Esophagus squamous epithelium (tissue), 5 donors: ENCODE data around the gene MPO. TPM values are rescaled to one million over a fixed set of nuclear protein-coding genes. Genes with fewer than 3 reads are reported as not detected.

Experiments used
- DNase-seq: peaks from one replicate; lab custom pipeline; 2025; lab: John Stamatoyannopoulos, UW
- H3K27ac ChIP-seq, 4 donors: fragments of 200-600 bp; sonication (generic); one replicate each; pipeline ENCODE4 v1.5.1; 2016 to 2019; ENCODE audit warnings: mild to moderate bottlenecking in 1 of 4
- H3K27me3 ChIP-seq, 4 donors: fragments of 200-600 bp; sonication (generic); 1 replicate in 3 of 4; 2 replicates in 1 of 4; pipeline versions ENCODE4 v1.5.1 to v1.6.0; 2017 to 2021; ENCODE audit warnings: antibody characterized with exemption in 1 of 4
- H3K36me3 ChIP-seq, 3 donors: fragments of 200-600 bp; sonication (generic); one replicate each; pipeline ENCODE4 v1.5.1; 2016 to 2019
- H3K4me1 ChIP-seq, 3 donors: fragments of 200-600 bp; sonication (generic); one replicate each; pipeline ENCODE4 v1.5.1; 2017 to 2019
- H3K4me3 ChIP-seq, 4 donors: fragments of 200-600 bp; sonication (generic); 1 replicate in 3 of 4; 2 replicates in 1 of 4; pipeline ENCODE4 v1.5.1; 2016 to 2019; ENCODE audit warnings: mild to moderate bottlenecking in 2 of 4, moderate library complexity in 1 of 4
- H3K9me3 ChIP-seq, 3 donors: fragments of 200-600 bp; sonication (generic); one replicate each; pipeline ENCODE4 v1.5.1; 2016 to 2019
- CTCF ChIP-seq, 6 experiments: fragments of 450-650 bp in 4 of 6; fragments of 200-600 bp in 2 of 6; sonication (generic) in 2 of 6; IDR thresholded peaks; one replicate each; pipeline ENCODE4 v1.5.1; 2016 to 2019; ENCODE audit warnings: antibody characterized with exemption in 6 of 6, mild to moderate bottlenecking in 4 of 6, moderate library complexity in 4 of 6
- POLR2A ChIP-seq, 4 donors: fragments of 450-650 bp; IDR thresholded peaks; one replicate each; pipeline ENCODE4 v1.6.1; 2017; ENCODE audit warnings: antibody characterized with exemption in 4 of 4, mild to moderate bottlenecking in 4 of 4, moderate library complexity in 3 of 4
- WGBS, 2 donors: methylation state at CpG; one replicate each; pipeline ENCODE4 v1.1.5; 2018; 5-methylcytosine and 5-hydroxymethylcytosine counted together
- intact Hi-C: fragments of 100-400 bp; cut with DNase I; formaldehyde crosslinking; loops from one replicate; pipeline ENCODE4 v1.15.0; 2022
- total RNA-seq, 4 donors: library from RNA; depleted of rRNA; stranded (reverse); fragments of >200 nt; gene quantifications; one replicate each; pipeline ENCODE4 v1.1.0, GENCODE V29; 2016
- donor health status: DM: yes; HTN: yes; CAD: no.

Gene MPO
- total RNA-seq, 4 donors from 2014 or later, result not detected

DNA sequence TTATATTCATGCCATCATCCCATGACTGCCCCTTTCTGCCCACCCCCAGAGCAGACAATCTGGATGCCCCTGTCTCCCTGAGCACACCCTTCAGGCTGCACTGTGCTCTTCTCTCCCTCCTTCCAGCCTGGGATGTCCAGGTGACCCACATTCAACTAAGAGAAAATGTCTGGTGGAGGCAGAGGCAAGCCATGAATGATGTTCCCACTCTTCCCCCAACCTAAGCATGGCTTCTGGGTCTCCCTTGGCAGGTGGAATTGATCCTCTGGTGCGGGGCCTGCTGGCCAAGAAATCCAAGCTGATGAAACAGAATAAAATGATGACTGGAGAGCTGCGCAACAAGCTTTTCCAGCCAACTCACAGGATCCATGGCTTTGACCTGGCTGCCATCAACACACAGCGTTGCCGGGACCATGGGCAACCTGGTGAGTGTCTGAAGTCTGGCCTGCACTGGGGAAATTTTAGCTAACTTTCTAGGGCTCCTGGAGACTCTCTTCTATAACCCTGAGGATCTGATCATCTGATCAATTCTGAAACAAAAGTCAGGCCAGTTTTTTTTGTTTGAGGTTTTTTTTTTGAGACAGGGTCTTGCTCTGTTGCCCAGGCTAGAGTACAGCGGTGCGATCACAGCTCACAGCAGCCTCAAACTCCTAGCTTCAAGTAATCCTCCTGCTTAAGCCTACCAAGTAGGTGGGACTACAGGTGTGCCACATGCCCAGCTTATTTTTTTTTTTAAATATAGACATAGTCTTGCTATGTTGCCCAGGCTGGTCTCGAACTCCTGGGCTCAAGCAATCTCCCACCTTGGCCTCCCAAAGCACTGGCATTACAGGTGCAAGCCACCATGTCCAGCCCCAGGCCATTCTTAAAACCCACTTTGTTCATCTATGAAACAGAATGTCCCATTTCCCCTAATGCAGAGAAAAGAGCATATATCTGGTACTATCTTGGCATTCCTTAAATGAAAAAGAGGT lies 14.5 kb downstream of the MPO start:
- no peak overlapping the region for H3K27ac ChIP-seq
- no peaks in the 10 kb centered on the region for H3K4me1 ChIP-seq
- TF ChIP-seq POLR2A (IDR thresholded peaks at IDR 0.05) (no peak), CTCF (IDR thresholded peaks at IDR 0.05) (no peak)
- H3K9me3 ChIP-seq, result no peaks in the 10 kb centered on the region
- intact Hi-C loops, result no loop called here
- no peak overlapping the region for H3K4me3 ChIP-seq
- WGBS, 2 donors, result 83 to 91% methylated on average over 5 to 6 of the region's 7 CpGs
- H3K27me3 ChIP-seq, result peaks cover 0 to 67% (median 0%) of the 10 kb centered on the region in 4 donors
- H3K36me3 ChIP-seq, result no peaks in the 10 kb centered on the region
- DNase-seq, result no peak

- no peaks in the 10 kb centered on the region for H3K9me3 ChIP-seq
- TF ChIP-seq POLR2A (IDR thresholded peaks at IDR 0.05) (no peak), CTCF (IDR thresholded peaks at IDR 0.05) (no peak)
- H3K27ac ChIP-seq, result no peak overlapping the region
- H3K27me3 ChIP-seq, result peaks cover 0 to 77% (median under 1%) of the 10 kb centered on the region in 4 donors
- WGBS, 2 donors, result 70 to 74% methylated on average over 4 of the region's 4 CpGs
- H3K36me3 ChIP-seq, result no peaks in the 10 kb centered on the region
- no peak overlapping the region for H3K4me3 ChIP-seq
- intact Hi-C loops, result no loop called here
- H3K4me1 ChIP-seq, result no peaks in the 10 kb centered on the region
- DNase-seq, result no peak
Measured at GRCh38 chr17:58265271-58265670, 15.5 kb downstream of the MPO start.

GRCh38 chr17:58264407-58265103 lies 16.2 kb downstream of the MPO start:
- no peak overlapping the region for H3K27ac ChIP-seq
- no peak overlapping the region for H3K4me3 ChIP-seq
- TF ChIP-seq CTCF (IDR thresholded peaks at IDR 0.05), result no peak
- TF ChIP-seq POLR2A (IDR thresholded peaks at IDR 0.05), result no peak
- DNase-seq, result no peak
- WGBS, 2 donors, result 74 to 78% methylated on average over 6 of the region's 6 CpGs
- peaks cover 0 to 84% (median 2%) of the 10 kb centered on the region in 4 donors for H3K27me3 ChIP-seq
- no peaks in the 10 kb centered on the region for H3K4me1 ChIP-seq
- H3K9me3 ChIP-seq, result no peaks in the 10 kb centered on the region
- intact Hi-C loops, result no loop called here
- no peaks in the 10 kb centered on the region for H3K36me3 ChIP-seq

GRCh38 chr17:58263773-58264172 lies 17.0 kb downstream of the MPO start:
- H3K9me3 ChIP-seq, result no peaks in the 10 kb centered on the region
- H3K4me3 ChIP-seq, result no peak overlapping the region
- no peak for DNase-seq
- WGBS, 2 donors, result 67 to 69% methylated on average over 1 of the region's 1 CpG
- no peak overlapping the region for H3K27ac ChIP-seq
- peaks cover 0 to 90% (median 3%) of the 10 kb centered on the region in 4 donors for H3K27me3 ChIP-seq
- intact Hi-C loops, result no loop called here
- H3K4me1 ChIP-seq, result no peaks in the 10 kb centered on the region
- H3K36me3 ChIP-seq, result no peaks in the 10 kb centered on the region
- no peak for TF ChIP-seq POLR2A (IDR thresholded peaks at IDR 0.05)
- TF ChIP-seq CTCF (IDR thresholded peaks at IDR 0.05), result no peak

DNA sequence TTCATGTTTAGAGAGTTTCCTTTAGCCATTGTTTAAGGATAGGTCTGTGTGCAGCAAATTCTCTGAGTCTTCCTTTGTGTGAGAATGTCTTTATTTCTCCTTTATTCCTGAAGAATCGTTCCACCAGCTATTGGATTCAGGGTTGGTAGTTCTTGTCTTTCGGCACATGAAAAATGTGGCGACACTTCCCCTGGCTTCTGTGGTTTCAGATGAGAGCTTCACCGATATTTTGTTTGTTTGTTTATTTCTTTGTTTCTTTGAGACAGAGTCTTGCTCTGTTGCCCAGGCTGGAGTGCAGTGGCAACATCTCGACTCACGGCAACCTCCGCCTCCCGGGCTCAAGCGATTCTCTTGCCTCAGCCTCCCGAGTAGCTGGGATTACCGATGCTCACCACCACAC lies 18.6 kb downstream of the MPO start:
- Histone ChIP-seq H3K9me3 (no peaks in the 10 kb centered on the region), H3K27ac (no peak overlapping the region), H3K36me3 (no peaks in the 10 kb centered on the region), H3K4me1 (no peaks in the 10 kb centered on the region), H3K4me3 (no peak overlapping the region), H3K27me3 (peaks cover 0 to 87% (median 4%) of the 10 kb centered on the region in 4 donors)
- intact Hi-C loops, result no loop called here
- WGBS, 2 donors, result 77 to 87% methylated on average over 10 of the region's 11 CpGs
- TF ChIP-seq CTCF (IDR thresholded peaks at IDR 0.05) (no peak), POLR2A (IDR thresholded peaks at IDR 0.05) (no peak)
- no peak for DNase-seq
